Fibroblast of skin of right quadriceps (primary cell): ENCODE measurements around the gene SYNDIG1.

Experiments used
- DNase-seq: peaks from one replicate; pipeline ENCODE4 v3.0.0-alpha.2; 2013

SYNDIG1 gene

GRCh38 chr20:24469116-24469893, at the start of gene SYNDIG1:
TSS of gene SYNDIG1 (plus strand) at chr20:24469629. CDS start at chr20:24543098, 73,469 bp downstream.
- DNase-seq, result peak; percentile 34

- no peak for DNase-seq
Measured at GRCh38 chr20:24419786-24420185, 49.6 kb upstream of the SYNDIG1 start.

GRCh38 chr20:24420567-24420966, 48.9 kb upstream of the SYNDIG1 start:
- no peak for DNase-seq

DNA sequence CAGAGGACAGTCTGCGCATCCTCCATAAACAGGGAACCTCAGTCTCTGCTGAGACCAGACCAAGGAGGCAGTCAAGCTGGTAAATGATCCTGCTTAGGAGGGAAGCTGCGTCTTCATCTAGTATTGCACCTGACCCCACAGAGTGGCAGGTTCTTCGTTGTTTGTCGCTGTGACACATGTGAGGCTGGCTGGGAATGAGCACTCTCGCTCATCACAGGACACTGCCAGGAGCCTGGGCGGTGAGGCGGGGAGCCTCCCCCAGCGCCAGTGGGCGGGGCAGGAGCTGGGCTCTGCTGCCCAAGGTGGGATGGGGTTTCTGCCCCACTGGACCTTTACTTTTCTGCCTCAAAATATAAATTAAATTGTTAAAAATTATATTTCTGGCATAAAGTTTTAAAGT, 48.4 kb upstream of the SYNDIG1 start:
- no peak for DNase-seq

DNA sequence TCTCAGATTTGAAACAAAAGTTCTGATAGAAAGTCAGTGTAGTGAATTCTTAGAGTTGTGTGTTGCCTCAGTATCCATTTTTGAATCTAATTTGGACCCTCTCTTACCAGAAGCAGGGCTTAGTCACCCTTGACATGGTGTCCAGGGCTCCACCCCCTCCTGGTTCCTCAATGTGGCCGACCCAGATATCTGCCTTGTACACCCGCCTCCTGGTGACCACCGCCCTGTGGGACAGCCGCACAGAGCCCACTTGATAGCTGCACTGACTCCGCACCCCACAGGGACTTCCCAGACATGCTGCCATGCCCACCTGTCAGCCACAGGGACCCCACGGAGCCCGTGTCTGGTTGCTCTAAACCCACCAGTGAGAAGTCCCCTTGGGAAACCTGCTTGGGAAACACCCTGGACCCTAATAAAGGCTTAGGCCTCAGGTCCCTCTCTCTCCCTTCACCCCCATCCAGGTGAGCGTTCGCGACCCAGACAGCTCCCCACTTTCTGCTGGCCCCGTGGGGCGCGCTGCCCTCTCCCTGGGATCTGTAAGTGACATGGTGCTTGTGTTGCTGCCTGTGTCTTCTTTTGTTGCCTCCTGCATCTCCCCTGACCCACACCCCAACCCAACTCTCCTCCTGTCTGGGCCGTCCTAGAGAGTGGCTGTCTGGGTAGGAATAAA, 47.2 kb upstream of the SYNDIG1 start:
- DNase-seq, result no peak

DNA sequence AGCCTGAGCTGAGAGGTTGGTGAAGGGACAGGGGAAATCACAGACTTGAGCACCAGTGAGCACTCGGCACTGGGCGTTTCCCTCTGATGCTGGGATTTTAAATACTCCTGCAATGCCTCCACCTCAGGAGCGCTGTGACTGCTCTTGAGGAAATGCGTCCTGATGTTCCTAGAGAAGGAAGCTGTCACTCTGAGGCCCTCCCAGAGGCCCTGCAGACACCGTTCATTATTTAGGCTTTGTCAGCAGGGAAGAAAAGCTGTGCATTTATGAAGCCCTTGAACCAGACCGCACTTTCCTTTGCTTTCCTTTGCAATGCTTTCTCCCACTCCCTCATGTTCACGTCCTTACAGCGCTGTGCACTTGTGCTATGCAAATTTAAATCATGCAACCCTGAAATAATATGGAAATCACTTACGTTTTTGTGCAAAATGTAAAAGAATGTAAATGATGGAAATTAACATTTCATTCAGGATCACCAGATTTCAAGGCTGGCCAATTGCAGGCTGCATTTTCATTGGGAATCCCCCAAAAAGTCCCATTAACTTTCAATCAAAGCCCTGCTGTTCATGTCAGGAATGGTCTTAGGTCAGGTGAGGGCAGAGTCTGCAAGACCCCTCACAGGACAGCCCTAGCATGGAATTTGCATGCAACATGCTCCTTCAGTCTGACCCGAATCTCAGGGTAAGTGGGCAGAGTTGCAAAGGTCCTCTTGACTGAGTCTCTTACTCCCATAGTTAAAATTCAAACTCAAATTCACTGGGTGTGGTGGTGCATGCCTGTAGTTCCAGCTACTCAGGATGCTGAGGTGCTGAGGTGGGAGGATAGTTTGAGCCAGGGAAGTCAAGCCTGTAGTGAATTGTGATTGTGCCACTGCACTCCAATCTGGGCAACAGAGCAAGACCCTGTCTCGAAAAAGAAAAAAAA, 45.8 kb upstream of the SYNDIG1 start:
- DNase-seq, result no peak

DNA sequence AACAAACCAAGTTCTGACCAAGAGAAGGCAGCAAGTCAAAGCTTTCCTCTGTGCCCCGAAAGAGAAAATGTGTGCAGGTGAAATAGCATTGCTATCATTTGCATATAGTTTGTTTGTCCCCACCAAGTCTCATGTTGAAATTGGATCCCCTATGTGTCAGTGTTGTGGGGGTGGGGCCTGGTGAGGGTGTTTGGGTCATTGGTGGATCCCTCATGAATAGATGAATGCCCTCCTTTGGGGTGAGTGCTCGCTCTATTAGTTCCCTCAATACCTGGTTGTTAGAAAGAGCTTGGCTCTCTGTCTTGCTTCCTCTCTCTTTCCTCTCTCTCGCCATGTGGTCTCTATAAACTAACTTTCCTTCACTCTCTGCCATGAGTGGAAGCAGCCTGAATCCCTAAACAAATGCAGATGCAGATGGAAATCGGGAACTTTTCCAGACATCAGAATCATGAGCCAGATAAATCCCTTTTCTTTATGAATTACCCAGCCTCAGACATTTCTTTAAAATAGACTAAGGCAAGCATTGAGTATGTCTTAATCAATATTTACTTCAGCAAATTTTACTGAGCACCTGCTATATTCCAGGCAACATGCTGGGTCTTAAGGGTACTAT, 43.8 kb upstream of the SYNDIG1 start:
- no peak for DNase-seq

GRCh38 chr20:24431279-24432045, 38.0 kb upstream of the SYNDIG1 start:
- DNase-seq, result no peak

- DNase-seq, result no peak
Measured at GRCh38 chr20:24432046-24432442, 37.4 kb upstream of the SYNDIG1 start.

- no peak for DNase-seq
Measured at GRCh38 chr20:24436160-24436559, 33.3 kb upstream of the SYNDIG1 start.

- no peak for DNase-seq
Measured at GRCh38 chr20:24437196-24438082, 32.0 kb upstream of the SYNDIG1 start.

DNA sequence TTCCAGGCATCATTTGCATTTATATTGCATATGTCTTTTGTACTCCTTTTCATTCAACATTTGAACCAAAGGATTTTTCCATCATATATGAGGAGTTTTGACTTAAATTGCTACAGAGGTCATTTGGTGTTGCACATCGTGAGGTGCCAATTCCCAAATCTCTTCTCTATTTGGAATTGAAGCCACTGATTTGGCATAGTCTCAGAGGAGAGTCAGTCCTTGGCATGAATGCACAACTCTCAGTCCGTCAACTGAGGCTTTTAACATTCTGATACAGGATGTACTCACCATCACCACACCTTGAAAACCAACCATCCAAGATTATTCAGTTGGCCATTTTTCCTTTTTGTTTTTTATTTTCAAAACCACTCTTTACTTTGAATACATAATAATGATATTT, 31.1 kb upstream of the SYNDIG1 start:
- DNase-seq, result no peak

GRCh38 chr20:24439737-24440387, 29.6 kb upstream of the SYNDIG1 start:
- no peak for DNase-seq

- no peak for DNase-seq
Measured at GRCh38 chr20:24441661-24442060, 27.8 kb upstream of the SYNDIG1 start.

DNA sequence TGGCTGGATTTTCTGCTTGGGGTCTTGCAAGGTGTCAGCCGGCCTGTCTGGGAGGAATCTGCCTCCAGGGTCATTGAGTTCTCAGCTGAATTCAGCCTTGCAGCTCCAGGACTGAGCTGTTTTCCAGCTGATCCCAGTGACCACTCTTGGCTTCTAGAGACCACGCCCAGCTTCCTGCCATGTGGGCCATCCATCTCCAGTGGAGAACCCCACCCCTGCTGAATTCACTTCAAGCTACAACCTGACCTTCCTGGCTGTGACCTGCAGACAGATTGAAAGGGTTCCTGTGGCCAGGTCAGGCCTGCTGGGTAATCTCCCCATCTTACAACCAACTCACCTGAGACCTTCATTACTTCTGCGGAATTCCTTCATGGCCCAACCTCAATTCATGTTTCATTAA, 26.5 kb upstream of the SYNDIG1 start:
- no peak for DNase-seq

GRCh38 chr20:24443436-24443835, 26.0 kb upstream of the SYNDIG1 start:
- no peak for DNase-seq

DNA sequence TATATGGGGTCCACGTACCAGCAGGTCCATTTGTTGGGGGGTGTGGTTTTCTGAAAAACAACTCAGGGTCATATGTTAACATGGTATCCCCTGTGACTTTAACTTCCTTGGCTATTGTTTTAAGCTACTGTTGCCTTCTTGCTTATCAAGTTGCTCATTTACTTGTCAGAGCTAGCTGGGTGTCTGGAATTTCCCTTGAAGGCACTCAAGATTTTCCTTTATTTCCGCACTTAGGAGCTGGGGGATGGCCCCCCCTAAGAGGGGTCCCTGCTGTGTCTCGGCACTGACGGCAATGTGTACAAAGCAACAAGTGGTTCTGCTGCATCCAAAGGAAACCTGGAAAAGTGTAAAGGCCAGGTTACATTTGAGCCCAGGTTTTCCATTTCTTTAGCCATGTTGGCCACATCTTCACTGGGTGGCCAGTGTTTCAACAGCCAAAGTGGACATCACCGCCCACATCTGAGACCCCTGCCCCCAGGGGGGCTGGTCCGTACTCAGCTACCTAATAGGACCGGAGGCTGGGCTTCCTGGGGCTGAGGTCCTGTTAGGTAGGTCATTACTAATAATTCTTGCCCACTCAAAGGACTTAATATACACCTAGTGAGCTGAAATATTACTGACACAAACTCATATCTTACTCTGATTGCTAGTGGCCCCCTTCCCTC, 24.8 kb upstream of the SYNDIG1 start:
- no peak for DNase-seq

DNA sequence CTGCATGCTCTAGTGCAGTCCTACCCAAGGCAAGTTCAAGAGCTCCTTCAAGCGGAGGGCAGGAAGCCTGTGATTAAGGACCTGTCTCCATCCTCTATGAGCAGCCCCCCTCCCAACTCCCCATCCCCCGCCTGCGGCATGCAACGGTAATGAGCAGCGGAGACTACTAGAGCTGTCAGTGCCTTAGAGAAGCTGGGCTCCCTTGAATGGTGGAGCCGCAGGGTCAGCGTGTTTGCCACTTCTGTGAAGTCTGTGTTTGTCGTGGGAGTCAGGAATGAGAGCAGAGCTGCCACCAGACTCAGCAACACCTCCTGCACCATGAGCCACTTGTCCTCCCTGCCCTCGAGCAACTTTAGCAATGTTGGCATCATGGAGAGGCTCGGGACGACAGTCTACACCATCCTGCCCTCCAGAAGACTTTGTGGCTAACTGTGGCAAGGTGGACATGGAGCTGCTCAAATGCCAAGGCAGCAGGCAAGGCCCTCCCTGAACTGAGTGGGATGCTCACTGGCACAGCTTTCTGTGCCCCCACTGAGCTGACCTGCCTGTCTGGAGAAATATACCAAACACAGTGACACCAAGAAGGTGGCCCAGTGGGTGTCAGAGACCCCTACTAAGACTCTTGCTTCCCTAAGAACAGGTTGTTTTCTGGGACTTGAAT, 23.8 kb upstream of the SYNDIG1 start:
- no peak for DNase-seq

GRCh38 chr20:24446811-24447210, 22.6 kb upstream of the SYNDIG1 start:
- no peak for DNase-seq
